ENCODE data around the gene BCORL1.

- TF ChIP-seq GATA2 (IDR thresholded peaks at IDR 0.05; ENCODE audit: insufficient read depth, insufficient read length, low read depth, low read length) (no peak), CTCF (IDR thresholded peaks at IDR 0.05; ENCODE audit: extremely low read depth in 1 of 2, insufficient read depth in 1 of 2, low read depth in 1 of 2, low read length in 2 of 2) (no peak), EZH2 (IDR thresholded peaks at IDR 0.05; ENCODE audit: borderline replicate concordance, low read depth, low read length, severe bottlenecking) (no peak), POLR2AphosphoS5 (IDR thresholded peaks at IDR 0.05; ENCODE audit: insufficient read depth, low read depth, low read length) (no peak)
Measured at GRCh38 chrX:129945131-129945530, 37.3 kb upstream of the BCORL1 start.

All from endothelial cell of umbilical vein (primary cell).